ENCODE results near the gene NUDT14. TPM values are rescaled to one million over a fixed set of nuclear protein-coding genes. Genes with fewer than 3 reads are reported as not detected.

The NUDT14 gene
- total RNA-seq, 4 donors from 2014 or later, result 12.9 to 19.4 (median 15.7) TPM

DNA sequence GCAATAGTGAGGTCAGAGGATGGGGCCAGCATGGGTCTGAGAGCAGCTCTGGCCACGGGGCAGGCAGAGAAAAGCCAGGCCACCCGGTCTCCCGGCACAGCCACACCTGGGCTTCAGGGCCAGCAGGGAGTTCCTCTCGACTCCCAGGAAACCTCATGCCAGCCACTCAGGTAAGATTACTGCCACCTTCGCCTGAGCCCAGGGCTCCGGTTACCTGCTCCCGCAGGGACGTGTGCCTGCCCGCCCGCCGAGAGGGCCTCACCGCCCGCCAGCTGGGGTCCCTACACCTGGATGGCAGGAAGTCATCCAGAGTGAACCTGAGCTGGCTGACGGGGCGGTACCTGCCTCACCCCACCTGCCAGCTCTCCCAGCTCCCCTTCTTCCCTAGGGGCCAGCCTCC is 19.8 kb downstream of the NUDT14 start:
- TF ChIP-seq POLR2A (IDR thresholded peaks at IDR 0.05), result no peak
- no peak for TF ChIP-seq CTCF (IDR thresholded peaks at IDR 0.05)
- DNase-seq (ENCODE audit: low spot score in 2 of 2), result no peak

GRCh38 chr14:105160776-105161175 is 20.3 kb downstream of the NUDT14 start:
- DNase-seq (ENCODE audit: low spot score in 2 of 2), result no peak
- WGBS, 2 donors, result 75% methylated on average over 12 of the region's 12 CpGs
- TF ChIP-seq POLR2A (IDR thresholded peaks at IDR 0.05) (no peak), CTCF (IDR thresholded peaks at IDR 0.05) (no peak)
- no peak overlapping the region for H3K4me3 ChIP-seq (ENCODE audit: low read depth, poor library complexity, severe bottlenecking)
- intact Hi-C loops (cut with DNase I; ENCODE audit: low total_unique reads), result loop anchor here (10.0 kb wide), 1 partner anchor 66 kb away; no protein-coding TSS in a partner anchor

More for the DNA sequence above, 19.8 kb downstream of the NUDT14 start:
- intact Hi-C loops (cut with DNase I; ENCODE audit: low total_unique reads), result loop anchor here (10.0 kb wide), 1 partner anchor 67 kb away; no protein-coding TSS in a partner anchor
- no peak overlapping the region for H3K4me3 ChIP-seq (ENCODE audit: low read depth, poor library complexity, severe bottlenecking)
- WGBS, 2 donors, result 56 to 59% methylated on average over 13 of the region's 15 CpGs

- 74 to 75% methylated on average over 14 of the region's 14 CpGs for WGBS, 2 donors
- no peak overlapping the region for H3K4me3 ChIP-seq (ENCODE audit: low read depth, poor library complexity, severe bottlenecking)
- no peak for DNase-seq (ENCODE audit: low spot score in 2 of 2)
- TF ChIP-seq POLR2A (IDR thresholded peaks at IDR 0.05), result no peak
- intact Hi-C loops (cut with DNase I; ENCODE audit: low total_unique reads), result no loop called here
Measured at GRCh38 chr14:105159344-105159743, 21.8 kb downstream of the NUDT14 start.

DNA sequence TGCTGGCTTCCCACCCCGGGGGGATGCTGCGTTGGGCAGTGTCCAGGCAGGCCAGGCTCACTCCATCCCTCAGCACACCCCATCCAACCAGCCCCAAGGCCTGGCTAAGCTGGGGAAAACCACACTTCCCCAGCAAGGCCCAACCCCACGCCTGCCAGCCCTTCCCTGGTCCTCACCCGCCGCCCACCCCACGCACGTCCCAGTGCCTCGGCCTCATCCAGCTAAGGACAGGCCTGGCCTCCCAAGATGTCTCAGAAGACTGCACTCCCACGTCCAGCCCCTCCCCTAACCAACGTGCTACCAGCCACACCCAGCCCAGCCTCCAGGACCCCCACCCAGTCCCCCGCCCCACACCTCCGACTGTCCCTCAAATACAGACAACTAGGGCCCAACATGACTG is 22.3 kb downstream of the NUDT14 start:
- intact Hi-C loops (cut with DNase I; ENCODE audit: low total_unique reads), result no loop called here
- H3K4me3 ChIP-seq (ENCODE audit: low read depth, poor library complexity, severe bottlenecking), result no peak overlapping the region
- no peak for TF ChIP-seq POLR2A (IDR thresholded peaks at IDR 0.05)
- no peak for TF ChIP-seq CTCF (IDR thresholded peaks at IDR 0.05)
- no peak for DNase-seq (ENCODE audit: low spot score in 2 of 2)
- WGBS, 2 donors, result 64 to 69% methylated on average over 12 of the region's 12 CpGs

DNA sequence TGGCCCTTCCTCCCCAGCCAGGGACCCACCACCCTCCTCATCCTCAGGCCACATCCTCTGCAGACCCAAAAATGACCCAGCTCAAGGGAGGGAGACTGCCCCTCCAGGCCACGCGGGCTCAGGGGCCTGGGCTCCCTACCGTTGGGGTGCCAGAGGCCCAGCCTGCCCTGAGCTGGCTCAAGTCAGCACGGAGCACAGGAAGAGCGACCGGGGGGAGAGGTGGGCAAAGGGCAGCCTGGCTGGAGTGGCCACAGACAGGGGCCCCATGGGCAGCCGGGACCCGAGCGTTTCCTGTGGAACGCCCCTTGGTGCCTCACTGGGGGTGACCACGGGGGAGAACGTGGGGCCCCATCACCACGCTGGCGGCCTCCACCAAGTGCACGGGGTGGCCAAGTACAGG is 23.2 kb downstream of the NUDT14 start:
- no peak for DNase-seq (ENCODE audit: low spot score in 2 of 2)
- no peak for TF ChIP-seq CTCF (IDR thresholded peaks at IDR 0.05)
- TF ChIP-seq POLR2A (IDR thresholded peaks at IDR 0.05), result no peak
- 83 to 92% methylated on average over 15 of the region's 15 CpGs for WGBS, 2 donors
- intact Hi-C loops (cut with DNase I; ENCODE audit: low total_unique reads), result no loop called here
- no peak overlapping the region for H3K4me3 ChIP-seq (ENCODE audit: low read depth, poor library complexity, severe bottlenecking)

DNA sequence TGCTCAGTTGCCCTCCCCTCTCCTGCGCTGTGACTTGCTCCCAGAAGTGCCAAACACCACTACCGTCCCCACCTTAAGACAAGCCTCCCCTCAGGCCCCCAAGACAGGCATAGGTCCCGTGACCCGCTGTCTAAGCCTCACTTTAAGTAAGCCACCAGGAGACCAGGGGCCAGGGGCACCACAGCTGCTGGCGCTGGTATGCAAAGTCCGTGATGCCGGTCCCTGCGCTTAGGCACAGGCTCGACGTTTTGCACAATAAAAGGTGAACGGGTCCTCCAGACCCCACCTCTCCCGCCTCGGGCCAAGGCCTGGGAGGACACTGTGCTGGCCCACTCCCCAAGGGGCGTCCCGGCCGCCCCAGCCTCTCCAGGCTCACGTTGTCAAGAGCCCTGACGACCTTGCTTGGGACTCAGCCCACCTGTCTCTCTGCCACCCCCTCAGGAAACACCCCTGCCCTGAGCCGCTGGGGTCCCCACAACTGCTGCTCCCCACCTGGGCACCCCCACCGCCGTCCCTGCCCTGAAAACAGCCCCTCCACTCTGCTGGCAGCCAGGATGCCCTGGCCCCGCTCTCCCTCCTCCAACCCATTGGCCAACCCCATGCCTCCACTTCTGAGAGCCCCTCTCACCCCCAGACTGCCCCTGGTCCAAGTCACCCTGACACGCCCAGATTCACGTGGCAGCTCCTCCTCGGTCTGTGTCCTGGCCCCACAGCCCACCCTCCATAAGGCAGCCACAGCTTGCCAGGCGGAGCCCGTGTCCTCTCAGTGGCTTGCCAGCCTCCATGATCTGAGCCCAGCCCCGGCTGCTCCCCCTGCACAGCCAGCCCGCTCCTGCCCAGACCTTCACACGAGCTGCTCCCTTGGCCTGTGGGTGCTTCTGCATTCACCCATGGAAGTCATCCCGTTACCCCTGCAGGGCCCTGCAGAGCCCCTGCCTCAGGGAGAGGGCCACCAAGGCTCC is 24.4 kb downstream of the NUDT14 start:
- no peak for DNase-seq (ENCODE audit: low spot score in 2 of 2)
- intact Hi-C loops (cut with DNase I; ENCODE audit: low total_unique reads), result no loop called here
- no peak overlapping the region for H3K4me3 ChIP-seq (ENCODE audit: low read depth, poor library complexity, severe bottlenecking)
- WGBS, 2 donors, result 72 to 81% methylated on average over 30 of the region's 31 CpGs
- TF ChIP-seq CTCF (IDR thresholded peaks at IDR 0.05) (no peak), POLR2A (IDR thresholded peaks at IDR 0.05) (no peak)

Measured in lower leg skin (tissue), 4 donors.